GM19025 (cell line): ENCODE measurements around the gene KRT72.

Experiments
- ATAC-seq: cut with Tn5 transposase; IDR thresholded peaks from one replicate; pipeline ENCODE4 v1.9.1; 2021; ENCODE audit warnings: mild to moderate bottlenecking, low read depth, moderate library complexity; ENCODE audit not compliant: unreplicated experiment

Gene KRT72

DNA sequence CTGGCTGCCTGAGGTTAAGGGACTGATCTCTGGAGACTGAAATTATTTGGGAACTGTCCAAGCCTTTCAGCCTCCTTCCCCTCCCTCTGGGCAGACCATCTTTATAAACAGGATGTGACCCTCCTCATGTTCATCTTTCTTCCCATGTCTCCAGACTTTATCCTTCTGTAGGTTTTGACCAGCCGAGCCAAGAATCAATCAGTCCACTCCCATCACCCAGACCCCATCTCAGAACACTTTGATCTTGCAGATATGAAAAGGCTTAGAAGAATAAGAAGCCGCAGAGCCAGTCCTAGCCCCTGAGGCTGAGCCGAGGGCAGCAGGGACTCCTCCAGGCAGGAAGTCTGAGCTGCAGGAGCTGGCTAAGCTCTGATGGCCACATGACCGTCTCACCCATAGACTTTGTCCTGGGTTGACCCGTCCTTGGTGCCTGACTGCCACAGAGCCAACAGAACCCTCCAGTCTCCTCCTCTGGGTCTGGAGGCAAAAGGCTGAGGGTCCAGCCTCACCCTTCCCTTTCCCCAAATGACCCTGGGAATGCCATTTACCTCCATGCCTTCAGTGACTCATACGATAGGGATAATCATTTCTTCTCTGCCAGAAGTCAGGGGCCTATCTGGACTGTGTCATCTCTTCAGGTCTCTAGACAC lies 49.9 kb downstream of the KRT72 start:
- ATAC-seq: no peak

DNA sequence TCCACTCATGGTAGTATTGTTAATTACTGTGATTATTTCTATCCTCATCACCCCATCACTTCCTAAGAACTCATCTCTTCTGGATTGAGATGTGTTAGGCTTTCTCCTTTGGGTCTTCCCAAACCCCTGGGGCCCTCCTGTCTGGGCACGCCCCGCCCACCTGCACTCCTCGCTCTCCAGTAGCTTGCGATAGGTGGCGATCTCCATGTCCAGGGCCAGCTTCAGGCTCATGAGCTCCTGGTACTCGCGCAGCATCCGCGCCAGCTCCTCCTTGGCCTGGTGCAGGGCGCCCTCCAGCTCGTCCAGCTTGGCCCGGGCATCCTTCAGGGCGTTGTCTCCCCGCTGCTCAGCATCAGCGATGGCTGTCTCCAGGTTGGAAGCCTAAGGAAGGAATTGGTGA lies 55.1 kb downstream of the KRT72 start:
- no peak for ATAC-seq

DNA sequence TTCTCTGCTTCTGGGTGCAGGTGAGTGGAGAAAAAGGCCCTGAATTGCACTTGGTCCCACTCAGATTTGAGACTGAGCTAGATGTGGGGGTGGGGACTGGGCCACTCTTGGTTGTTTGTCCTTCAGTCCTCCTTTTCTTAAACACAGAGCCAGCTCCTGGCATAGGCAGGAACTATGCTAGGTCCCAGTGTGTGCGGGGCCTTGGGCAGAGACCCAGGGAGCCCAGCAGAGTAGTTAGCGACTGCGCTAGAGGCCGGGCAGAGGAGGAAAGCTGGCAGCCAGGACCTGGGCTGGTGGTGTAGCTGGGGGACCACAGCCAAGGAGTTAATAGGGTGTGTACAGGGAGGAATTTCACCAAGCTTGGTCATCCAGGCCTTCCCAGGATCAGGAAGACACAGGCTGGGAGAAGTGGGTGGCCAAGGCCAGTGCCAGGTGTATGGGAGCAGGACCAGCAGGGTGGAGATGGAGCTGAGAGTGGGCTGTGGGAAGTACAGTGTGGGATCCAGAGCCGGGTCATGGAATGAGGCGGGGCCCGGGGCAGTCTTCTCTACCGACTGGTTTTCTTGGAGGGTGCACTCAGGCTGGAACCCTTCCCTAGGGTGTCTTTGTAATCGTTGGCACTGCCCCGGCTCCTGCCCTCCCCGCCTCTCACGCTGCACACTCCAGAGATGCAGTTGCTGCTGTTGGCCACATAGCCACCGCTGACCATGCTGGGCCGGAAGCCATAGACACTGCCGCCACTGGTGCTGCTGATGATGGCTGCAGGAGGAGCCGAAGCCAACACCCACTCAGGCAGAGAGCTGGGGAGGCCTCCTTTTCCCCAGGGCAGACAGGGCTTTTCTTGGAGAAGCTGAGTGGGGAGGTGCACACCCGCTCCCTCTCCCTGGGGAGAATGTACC lies 57.0 kb downstream of the KRT72 start:
- no peak for ATAC-seq

DNA sequence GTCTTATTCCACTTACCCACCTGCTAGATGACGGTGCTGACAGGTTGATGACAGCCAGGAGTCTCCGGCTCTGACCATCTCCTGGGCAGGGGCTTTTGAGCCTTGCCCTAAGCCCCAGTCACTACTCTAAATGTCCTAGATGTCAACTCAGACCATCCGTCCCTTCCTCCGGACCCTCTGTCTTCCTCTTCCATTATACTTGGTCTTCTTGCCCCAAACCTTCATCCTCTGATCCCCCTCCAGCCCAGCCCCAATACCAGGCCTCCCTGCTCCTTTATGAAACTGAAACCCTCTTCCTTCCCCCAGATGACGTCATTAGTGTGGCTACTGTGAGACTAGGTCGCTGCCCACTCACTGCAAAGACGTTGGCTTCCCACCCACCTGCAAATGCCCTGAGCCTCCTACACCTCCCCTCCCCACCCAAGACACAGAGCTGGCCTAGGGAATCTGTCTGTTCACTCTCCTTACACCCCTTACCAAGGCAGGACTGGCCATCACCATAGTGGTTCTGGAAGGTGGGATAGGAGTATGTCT lies 58.4 kb downstream of the KRT72 start:
- ATAC-seq: no peak

DNA sequence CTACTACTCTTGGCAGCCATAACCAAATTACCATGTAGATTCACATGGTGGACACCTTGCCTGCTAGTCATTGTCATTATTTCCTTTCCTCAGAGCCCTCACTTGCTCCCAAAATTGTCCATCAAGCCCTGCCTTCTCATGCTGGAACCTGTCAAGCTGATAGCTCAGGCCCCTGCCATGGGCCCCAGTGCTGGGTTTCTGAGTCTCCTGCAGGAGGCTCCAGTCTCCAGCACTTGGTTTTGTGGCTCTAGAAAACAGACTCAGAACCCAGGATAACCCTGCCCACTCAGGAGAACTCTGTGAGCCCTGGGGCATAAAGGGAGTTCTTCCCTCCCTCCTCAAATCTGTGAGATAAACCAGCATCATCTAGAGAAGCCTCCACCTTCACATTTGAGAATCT lies 59.1 kb downstream of the KRT72 start:
- no peak for ATAC-seq

DNA sequence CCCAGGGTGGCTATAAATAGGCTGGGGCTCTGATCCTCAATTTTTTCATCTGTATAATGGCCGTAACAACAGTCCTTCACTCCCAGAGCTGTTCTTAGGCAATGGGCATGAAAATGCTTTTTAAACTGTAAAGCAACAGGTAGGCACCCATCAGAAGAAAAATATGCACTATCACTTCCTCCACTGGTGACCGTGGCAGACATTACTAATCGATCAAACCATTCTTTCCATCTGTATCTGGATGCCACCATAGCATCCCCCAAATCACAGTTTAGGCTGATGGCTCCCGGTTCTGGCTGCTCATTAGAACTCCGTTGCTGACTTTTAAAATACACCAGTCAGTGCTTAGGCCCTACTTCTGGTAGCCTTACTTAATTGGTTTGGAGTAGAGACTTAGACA lies 59.6 kb downstream of the KRT72 start:
- no peak for ATAC-seq

DNA sequence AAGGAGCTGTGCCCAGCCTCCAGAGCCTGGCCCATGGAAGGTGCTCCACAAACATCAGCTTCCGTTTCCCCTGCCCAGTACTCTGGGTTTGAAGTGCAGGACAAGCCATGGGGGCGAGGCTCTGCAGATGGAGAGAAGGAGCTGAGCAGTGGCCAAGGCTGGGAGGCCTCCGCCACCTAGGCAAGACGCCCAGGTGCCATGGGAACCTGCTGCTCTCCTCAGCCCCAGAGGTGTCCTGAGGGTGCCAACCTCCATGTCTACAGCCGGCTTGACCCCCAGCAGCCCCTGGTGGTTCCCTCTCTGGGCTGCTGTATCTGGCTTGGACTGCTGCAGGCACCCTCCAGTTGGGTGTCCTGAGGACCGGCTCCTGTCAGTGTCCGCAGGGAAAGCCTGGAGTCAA lies 60.7 kb downstream of the KRT72 start:
- no peak for ATAC-seq

DNA sequence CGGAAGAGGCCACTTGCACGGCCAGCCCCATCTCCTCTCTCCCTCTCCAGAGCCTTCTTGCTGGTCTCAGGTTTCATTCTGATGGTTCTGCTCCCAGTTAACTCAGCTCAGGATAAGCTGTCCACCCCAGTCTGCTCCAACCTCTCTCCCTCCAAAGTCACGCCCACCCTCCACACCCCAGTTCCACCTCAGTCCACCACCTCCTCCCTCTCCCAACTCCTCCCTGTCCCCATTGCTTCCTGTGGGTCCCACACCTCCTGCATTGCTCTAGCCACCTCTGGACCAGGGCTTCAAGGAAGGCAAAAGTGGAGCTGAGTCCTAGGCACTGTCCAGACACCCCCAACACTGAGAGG lies 61.5 kb downstream of the KRT72 start:
- no peak for ATAC-seq

DNA sequence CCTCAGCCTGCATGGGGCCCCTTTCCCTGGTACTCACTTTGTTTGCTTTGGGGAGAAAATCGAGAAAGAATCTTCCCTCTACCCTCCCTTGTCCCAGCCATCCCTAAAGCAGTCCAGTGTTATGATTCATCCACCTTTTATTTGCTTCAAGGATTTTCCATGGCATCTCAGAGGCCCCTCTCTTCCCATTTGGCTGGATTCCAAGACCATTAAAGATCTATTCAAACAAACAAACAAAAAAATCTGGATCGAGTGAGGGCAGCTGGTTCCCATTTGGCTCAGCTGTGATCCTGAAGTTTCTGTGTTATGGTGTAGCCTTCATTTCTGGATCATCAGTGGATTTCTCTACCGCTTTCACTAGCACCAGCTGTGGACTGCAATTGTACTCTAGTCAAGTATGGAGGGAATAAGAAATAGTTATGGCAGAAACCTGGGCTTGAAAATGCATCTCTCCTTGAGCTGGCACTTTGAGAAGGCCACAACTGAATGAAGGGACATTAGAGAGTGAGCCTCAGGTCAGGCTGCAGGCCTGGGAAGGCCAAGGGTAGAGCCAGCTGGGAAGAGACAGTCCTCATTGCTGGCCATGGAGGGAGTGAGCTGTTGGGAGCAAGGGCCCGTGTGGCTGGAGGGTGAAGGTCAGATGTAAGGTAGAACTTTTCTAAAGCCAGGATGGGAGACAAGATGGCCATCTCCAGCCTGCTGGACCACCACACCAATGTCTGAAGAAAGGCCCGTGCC lies 62.0 kb downstream of the KRT72 start:
- ATAC-seq: no peak

DNA sequence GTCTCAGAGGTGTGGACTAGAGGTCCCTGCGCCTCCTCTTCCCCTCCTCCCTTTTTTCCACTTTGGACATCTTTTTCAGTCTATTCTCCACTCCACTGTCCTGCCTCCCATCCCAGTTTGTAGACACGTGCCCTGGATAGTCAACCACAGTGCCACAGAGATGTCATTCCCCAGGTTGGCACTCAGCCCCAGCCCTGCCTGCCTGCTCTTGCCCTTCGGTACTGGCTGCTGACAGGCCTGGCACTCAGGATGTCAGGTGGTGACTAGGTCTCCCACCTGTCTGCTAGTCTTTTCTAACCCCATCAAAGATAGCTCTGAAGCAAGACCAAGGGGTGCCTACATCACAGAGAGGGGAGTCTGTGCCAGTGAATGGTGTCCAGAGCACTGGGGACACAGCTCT lies 64.2 kb downstream of the KRT72 start:
- no peak for ATAC-seq
